SK-N-SH (cell line): Measurements from ENCODE around the gene DNM2. TPM values are rescaled to one million over a fixed set of nuclear protein-coding genes. Genes with fewer than 3 reads are reported as not detected.

Experiments
- CTCF ChIA-PET: fragments of 300-600, 350-600 bp; formaldehyde crosslinking; extraction: SDS; loops from one replicate; lab custom pipeline; 2021; lab: Yijun Ruan, JAX
- POLR2A ChIA-PET: fragments of 350-600 bp; sonication (Branson Sonifier 250); formaldehyde crosslinking; extraction: SDS; loops from one replicate; lab custom pipeline; 2020; ENCODE audit warnings: antibody characterized with exemption, inconsistent platforms; lab: Yijun Ruan, JAX
- DNase-seq: peaks from one replicate; pipeline ENCODE4 v3.0.0; 2012
- H2AFZ ChIP-seq: fragments of 200-600 bp; sonication (generic); 2 replicates; pipeline ENCODE4 v1.8.1; 2016; ENCODE audit warnings: antibody characterized with exemption, mild to moderate bottlenecking, low read depth
- H3F3A ChIP-seq: fragments of 200-600 bp; sonication (generic); replicated peaks from 2 replicates; pipeline ENCODE3; 2016; ENCODE audit warnings: antibody characterized with exemption, mild to moderate bottlenecking; ENCODE audit not compliant: insufficient read depth
- H3K27ac ChIP-seq, 2 experiments: fragments of 200-500 bp in 1 of 2; fragments of 200-600 bp in 1 of 2; sonication (Bioruptor generic) in 1 of 2; sonication (generic), shearing (Covaris generic) in 1 of 2; 2 replicates each; pipeline versions ENCODE4 v1.5.1 to v1.6.1; 2014 to 2016; ENCODE audit warnings: low read depth in 2 of 2, inconsistent platforms in 1 of 2, low read length in 1 of 2, mild to moderate bottlenecking in 1 of 2, mixed read lengths in 1 of 2
- H3K27me3 ChIP-seq: fragments of 200-600 bp; sonication (generic), shearing (Covaris generic); 2 replicates; pipeline ENCODE4 v1.6.1; 2016; ENCODE audit warnings: mixed run types; ENCODE audit not compliant: insufficient read depth
- H3K36me3 ChIP-seq, 2 experiments: fragments of 200-500 bp in 1 of 2; fragments of 200-600 bp in 1 of 2; sonication (Bioruptor generic) in 1 of 2; sonication (generic) in 1 of 2; replicated peaks in 1 of 2; 2 replicates each; pipeline versions ENCODE3 to v1.5.1; 2014 to 2016; ENCODE audit warnings: low read length in 1 of 2, mild to moderate bottlenecking in 1 of 2; ENCODE audit not compliant: insufficient read depth in 2 of 2, control insufficient read depth in 1 of 2
- H3K4me1 ChIP-seq, 2 experiments: fragments of 200-500 bp in 1 of 2; fragments of 200-600 bp in 1 of 2; sonication (Bioruptor generic) in 1 of 2; sonication (generic), shearing (Covaris generic) in 1 of 2; 2 replicates each; pipeline versions ENCODE4 v1.5.1 to v1.6.1; 2014 to 2016; ENCODE audit warnings: low read depth in 1 of 2, low read length in 1 of 2, mixed run types in 1 of 2; ENCODE audit not compliant: insufficient read depth in 2 of 2, control insufficient read depth in 1 of 2
- H3K4me2 ChIP-seq: fragments of 200-600 bp; sonication (generic), shearing (Covaris generic); 2 replicates; pipeline ENCODE4 v1.6.1; 2017; ENCODE audit warnings: mixed run types
- H3K4me3 ChIP-seq, 2 experiments: fragments of 200-500 bp in 1 of 2; fragments of 200-600 bp in 1 of 2; sonication (Bioruptor generic) in 1 of 2; sonication (generic), shearing (Covaris generic) in 1 of 2; 2 replicates each; pipeline versions ENCODE4 v1.5.1 to v1.8.1; 2014 to 2016; ENCODE audit warnings: low read depth in 2 of 2, inconsistent platforms in 1 of 2, low read length in 1 of 2, mild to moderate bottlenecking in 1 of 2, mixed read lengths in 1 of 2, moderate library complexity in 1 of 2
- H3K79me2 ChIP-seq: fragments of 200-600 bp; sonication (generic); 2 replicates; pipeline ENCODE4 v1.8.1; 2017; ENCODE audit warnings: mild to moderate bottlenecking; ENCODE audit not compliant: insufficient read depth
- H3K9ac ChIP-seq: fragments of 200-600 bp; sonication (generic); 2 replicates; pipeline ENCODE4 v1.6.1; 2017; ENCODE audit warnings: mixed run types
- H3K9me2 ChIP-seq: fragments of 200-600 bp; sonication (generic); 2 replicates; pipeline ENCODE4 v1.6.1; 2017; ENCODE audit warnings: mixed run types
- H3K9me3 ChIP-seq: fragments of 200-600 bp; sonication (generic); 2 replicates; pipeline ENCODE4 v1.6.1; 2017; ENCODE audit warnings: mixed run types, mild to moderate bottlenecking, moderate library complexity
- H4K20me1 ChIP-seq: fragments of 200-600 bp; sonication (generic); 2 replicates; pipeline ENCODE4 v1.6.1; 2017; ENCODE audit warnings: mild to moderate bottlenecking, mixed run types; ENCODE audit not compliant: insufficient read depth
- FOXJ3 ChIP-seq: sonication (generic); formaldehyde crosslinking; IDR thresholded peaks from 2 replicates; pipeline ENCODE4 v1.5.1; 2020; ENCODE audit warnings: mild to moderate bottlenecking, missing genetic modification reagents
- GABPA ChIP-seq: IDR thresholded peaks from 2 replicates; pipeline ENCODE4 v1.4.0; 2012; ENCODE audit warnings: low read depth, mild to moderate bottlenecking
- GATA2 ChIP-seq: sonication (generic); formaldehyde crosslinking; IDR thresholded peaks from 2 replicates; pipeline ENCODE4 v1.5.0; 2020; ENCODE audit warnings: mild to moderate bottlenecking, missing genetic modification reagents
- MEF2A ChIP-seq: IDR thresholded peaks from 2 replicates; pipeline ENCODE4 v1.4.0; 2012; ENCODE audit warnings: low read depth, borderline replicate concordance
- NFIC ChIP-seq: IDR thresholded peaks from 2 replicates; pipeline ENCODE4 v1.4.0; 2012; ENCODE audit warnings: borderline replicate concordance
- RAD21 ChIP-seq: IDR thresholded peaks from 2 replicates; pipeline ENCODE4 v1.6.1; 2012; ENCODE audit warnings: mild to moderate bottlenecking, low read length
- RCOR1 ChIP-seq: fragments of 150-350 bp; IDR thresholded peaks from 2 replicates; pipeline ENCODE4 v1.6.1; 2017; ENCODE audit warnings: antibody characterized with exemption, low read length
- REST ChIP-seq: IDR thresholded peaks from 2 replicates; pipeline ENCODE4 v1.6.1; 2012; ENCODE audit warnings: mild to moderate bottlenecking, low read depth, low read length, moderate library complexity
- RFX5 ChIP-seq: IDR thresholded peaks from 2 replicates; pipeline ENCODE4 v1.6.1; 2012; ENCODE audit warnings: mild to moderate bottlenecking, improper control_type of control experiment, low read length
- RXRA ChIP-seq: IDR thresholded peaks from 2 replicates; pipeline ENCODE4 v1.4.0; 2012; ENCODE audit warnings: low read depth, mild to moderate bottlenecking, borderline replicate concordance
- TAF1 ChIP-seq: IDR thresholded peaks from 2 replicates; pipeline ENCODE4 v1.6.1; 2012; ENCODE audit warnings: low read depth, mild to moderate bottlenecking, low read length, moderate library complexity, borderline replicate concordance
- TEAD4 ChIP-seq: IDR thresholded peaks from 2 replicates; pipeline ENCODE4 v1.4.0; 2012; ENCODE audit warnings: mild to moderate bottlenecking, borderline replicate concordance; ENCODE audit not compliant: insufficient read depth
- YY1 ChIP-seq: IDR thresholded peaks from 2 replicates; pipeline ENCODE4 v1.4.0; 2012; ENCODE audit warnings: low read depth, mild to moderate bottlenecking
- WGBS: methylation state at CpG from one replicate; pipeline ENCODE4 v1.1.6; 2017; ENCODE audit warnings: low lambda C conversion rate; 5-methylcytosine and 5-hydroxymethylcytosine counted together
- polyA plus RNA-seq, 3 experiments: library from polyadenylated mRNA; depleted of rRNA; stranded (reverse); fragments of >200 nt; gene quantifications; 2 replicates each; pipeline ENCODE4 v1.2.3, GENCODE V29; 2012
- TF ChIP-seq, protein P1 (sequence below): fragments of 150-350 bp; IDR thresholded peaks from 2 replicates; pipeline ENCODE4 v1.6.1; 2016; ENCODE audit warnings: mild to moderate bottlenecking, low read depth, low read length
- TF ChIP-seq, protein P2 (sequence below): IDR thresholded peaks from 2 replicates; pipeline ENCODE4 v1.4.0; 2012; ENCODE audit warnings: low read depth, borderline replicate concordance
- TF ChIP-seq, protein P3 (sequence below): IDR thresholded peaks from 2 replicates; pipeline ENCODE4 v1.4.0; 2012; ENCODE audit warnings: low read depth
- TF ChIP-seq, protein P4 (sequence below): IDR thresholded peaks from 2 replicates; pipeline ENCODE4 v1.4.0; 2012; ENCODE audit warnings: low read depth, borderline replicate concordance
- TF ChIP-seq, protein P5 (sequence below): IDR thresholded peaks from 2 replicates; pipeline ENCODE4; 2012

DNM2 gene
- polyA plus RNA-seq, 1 of the 3 experiments (the other 2 are of a cell fraction) = 52.5 TPM

GRCh38 chr19:10850631-10851030, 132.8 kb downstream of the DNM2 start:
- CTCF ChIA-PET = interaction anchor here (1.2 to 4.8 kb wide), 4 partner anchors 10 to 84 kb away, joined by 3 to 31 read pairs (median 6); partner anchors contain the start of gene TMED1

More at GRCh38 chr19:10850631-10851030, 132.8 kb downstream of the DNM2 start:
- DNase-seq = no peak
- Histone ChIP-seq H3K27me3 (no peaks in the 10 kb centered on the region), H3K9me3 (no peaks in the 10 kb centered on the region), H3K4me1 (no peaks in the 10 kb centered on the region), H3K4me3 (no peak overlapping the region), H2AFZ (no peak overlapping the region), H3F3A (no peaks in the 10 kb centered on the region), H3K79me2 (no peaks in the 10 kb centered on the region), H3K27ac (no peak overlapping the region), H3K9ac (no peak overlapping the region), H3K4me2 (no peak overlapping the region), H3K9me2 (no peaks in the 10 kb centered on the region), H4K20me1 (no peaks in the 10 kb centered on the region), H3K36me3 (no peaks in the 10 kb centered on the region)
- 65% methylated on average over 5 of the region's 5 CpGs for WGBS
- no peak for TF ChIP-seq RCOR1
- TF ChIP-seq GABPA = no peak
- no peak for TF ChIP-seq RAD21
- TF ChIP-seq, protein P1, sequence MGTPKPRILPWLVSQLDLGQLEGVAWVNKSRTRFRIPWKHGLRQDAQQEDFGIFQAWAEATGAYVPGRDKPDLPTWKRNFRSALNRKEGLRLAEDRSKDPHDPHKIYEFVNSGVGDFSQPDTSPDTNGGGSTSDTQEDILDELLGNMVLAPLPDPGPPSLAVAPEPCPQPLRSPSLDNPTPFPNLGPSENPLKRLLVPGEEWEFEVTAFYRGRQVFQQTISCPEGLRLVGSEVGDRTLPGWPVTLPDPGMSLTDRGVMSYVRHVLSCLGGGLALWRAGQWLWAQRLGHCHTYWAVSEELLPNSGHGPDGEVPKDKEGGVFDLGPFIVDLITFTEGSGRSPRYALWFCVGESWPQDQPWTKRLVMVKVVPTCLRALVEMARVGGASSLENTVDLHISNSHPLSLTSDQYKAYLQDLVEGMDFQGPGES = no peak
- TF ChIP-seq RFX5 = no peak
- TF ChIP-seq NFIC = no peak
- TF ChIP-seq, protein P2, sequence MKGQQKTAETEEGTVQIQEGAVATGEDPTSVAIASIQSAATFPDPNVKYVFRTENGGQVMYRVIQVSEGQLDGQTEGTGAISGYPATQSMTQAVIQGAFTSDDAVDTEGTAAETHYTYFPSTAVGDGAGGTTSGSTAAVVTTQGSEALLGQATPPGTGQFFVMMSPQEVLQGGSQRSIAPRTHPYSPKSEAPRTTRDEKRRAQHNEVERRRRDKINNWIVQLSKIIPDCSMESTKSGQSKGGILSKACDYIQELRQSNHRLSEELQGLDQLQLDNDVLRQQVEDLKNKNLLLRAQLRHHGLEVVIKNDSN = no peak
- no peak for TF ChIP-seq GATA2 (CRISPR knock-in tag)
- TF ChIP-seq TAF1 = no peak
- TF ChIP-seq, protein P3, sequence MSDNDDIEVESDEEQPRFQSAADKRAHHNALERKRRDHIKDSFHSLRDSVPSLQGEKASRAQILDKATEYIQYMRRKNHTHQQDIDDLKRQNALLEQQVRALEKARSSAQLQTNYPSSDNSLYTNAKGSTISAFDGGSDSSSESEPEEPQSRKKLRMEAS = no peak
- no peak for TF ChIP-seq YY1
- TF ChIP-seq MEF2A = no peak
- TF ChIP-seq, protein P4, sequence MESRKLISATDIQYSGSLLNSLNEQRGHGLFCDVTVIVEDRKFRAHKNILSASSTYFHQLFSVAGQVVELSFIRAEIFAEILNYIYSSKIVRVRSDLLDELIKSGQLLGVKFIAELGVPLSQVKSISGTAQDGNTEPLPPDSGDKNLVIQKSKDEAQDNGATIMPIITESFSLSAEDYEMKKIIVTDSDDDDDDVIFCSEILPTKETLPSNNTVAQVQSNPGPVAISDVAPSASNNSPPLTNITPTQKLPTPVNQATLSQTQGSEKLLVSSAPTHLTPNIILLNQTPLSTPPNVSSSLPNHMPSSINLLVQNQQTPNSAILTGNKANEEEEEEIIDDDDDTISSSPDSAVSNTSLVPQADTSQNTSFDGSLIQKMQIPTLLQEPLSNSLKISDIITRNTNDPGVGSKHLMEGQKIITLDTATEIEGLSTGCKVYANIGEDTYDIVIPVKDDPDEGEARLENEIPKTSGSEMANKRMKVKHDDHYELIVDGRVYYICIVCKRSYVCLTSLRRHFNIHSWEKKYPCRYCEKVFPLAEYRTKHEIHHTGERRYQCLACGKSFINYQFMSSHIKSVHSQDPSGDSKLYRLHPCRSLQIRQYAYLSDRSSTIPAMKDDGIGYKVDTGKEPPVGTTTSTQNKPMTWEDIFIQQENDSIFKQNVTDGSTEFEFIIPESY = no peak
- no peak for TF ChIP-seq FOXJ3
- no peak for TF ChIP-seq REST
- TF ChIP-seq RXRA = no peak
- TF ChIP-seq, protein P5, sequence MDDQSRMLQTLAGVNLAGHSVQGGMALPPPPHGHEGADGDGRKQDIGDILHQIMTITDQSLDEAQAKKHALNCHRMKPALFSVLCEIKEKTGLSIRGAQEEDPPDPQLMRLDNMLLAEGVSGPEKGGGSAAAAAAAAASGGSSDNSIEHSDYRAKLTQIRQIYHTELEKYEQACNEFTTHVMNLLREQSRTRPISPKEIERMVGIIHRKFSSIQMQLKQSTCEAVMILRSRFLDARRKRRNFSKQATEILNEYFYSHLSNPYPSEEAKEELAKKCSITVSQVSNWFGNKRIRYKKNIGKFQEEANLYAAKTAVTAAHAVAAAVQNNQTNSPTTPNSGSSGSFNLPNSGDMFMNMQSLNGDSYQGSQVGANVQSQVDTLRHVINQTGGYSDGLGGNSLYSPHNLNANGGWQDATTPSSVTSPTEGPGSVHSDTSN = no peak
- TF ChIP-seq TEAD4 = no peak
- POLR2A ChIA-PET = no interaction called here
